ENCODE data around the gene GRPR.

Gene GRPR

GRCh38 chrX:16101581-16101980 lies 21.8 kb upstream of the GRPR start:
- H3K4me1 ChIP-seq (ENCODE audit: control insufficient read depth in 1 of 2, insufficient read depth in 2 of 2, low read length in 2 of 2): no peaks in the 10 kb centered on the region
- peaks cover 0 to 3% of the 10 kb centered on the region in 2 donors for H3K9me3 ChIP-seq (ENCODE audit: control insufficient read depth in 1 of 2, low read length in 2 of 2)
- H3K27ac ChIP-seq (ENCODE audit: low read depth, low read length): no peak overlapping the region

DNA sequence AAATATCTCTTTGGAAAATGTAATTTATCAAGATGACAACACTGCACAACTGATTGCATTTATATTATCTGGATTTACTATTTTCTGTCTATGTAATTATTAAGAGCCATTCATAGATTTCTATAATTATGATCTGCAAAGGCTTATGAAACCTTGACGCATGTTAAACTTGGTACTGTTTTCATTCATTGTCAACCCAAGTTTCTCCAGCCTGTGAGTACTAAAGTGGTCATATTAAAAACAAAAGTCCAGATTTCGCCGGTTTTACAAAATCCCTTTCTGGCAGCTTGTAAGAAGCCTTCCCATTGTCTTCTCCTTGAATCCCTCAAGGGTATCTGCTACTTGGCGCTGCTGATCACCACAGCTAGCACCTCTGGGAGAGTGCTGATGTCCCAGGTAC lies 19.7 kb upstream of the GRPR start:
- Histone ChIP-seq H3K27ac (ENCODE audit: low read depth, low read length) (no peak overlapping the region), H3K36me3 (ENCODE audit: control insufficient read depth in 1 of 2, insufficient read depth in 2 of 2, low read length in 2 of 2) (no peaks in the 10 kb centered on the region), H3K4me1 (ENCODE audit: control insufficient read depth in 1 of 2, insufficient read depth in 2 of 2, low read length in 2 of 2) (no peaks in the 10 kb centered on the region), H3K4me3 (ENCODE audit: low read depth in 1 of 2, low read length in 2 of 2) (no peak overlapping the region), H3K27me3 (ENCODE audit: control insufficient read depth in 1 of 2, insufficient read depth in 2 of 2, low read length in 2 of 2) (no peaks in the 10 kb centered on the region), H3K9ac (ENCODE audit: low read depth in 1 of 2, low read length in 2 of 2) (no peak overlapping the region), H3K9me3 (ENCODE audit: control insufficient read depth in 1 of 2, low read length in 2 of 2) (peaks cover 0 to 3% of the 10 kb centered on the region in 2 donors)

More at GRCh38 chrX:16101581-16101980, 21.8 kb upstream of the GRPR start:
- no peaks in the 10 kb centered on the region for H3K27me3 ChIP-seq (ENCODE audit: control insufficient read depth in 1 of 2, insufficient read depth in 2 of 2, low read length in 2 of 2)
- H3K36me3 ChIP-seq (ENCODE audit: control insufficient read depth in 1 of 2, insufficient read depth in 2 of 2, low read length in 2 of 2): no peaks in the 10 kb centered on the region
- no peak overlapping the region for H3K9ac ChIP-seq (ENCODE audit: low read depth in 1 of 2, low read length in 2 of 2)
- no peak overlapping the region for H3K4me3 ChIP-seq (ENCODE audit: low read depth in 1 of 2, low read length in 2 of 2)

GRCh38 chrX:16112428-16112827 lies 10.9 kb upstream of the GRPR start:
- Histone ChIP-seq H3K27ac (ENCODE audit: low read depth, low read length) (no peak overlapping the region), H3K9me3 (ENCODE audit: control insufficient read depth in 1 of 2, low read length in 2 of 2) (no peaks in the 10 kb centered on the region), H3K36me3 (ENCODE audit: control insufficient read depth in 1 of 2, insufficient read depth in 2 of 2, low read length in 2 of 2) (no peaks in the 10 kb centered on the region), H3K4me3 (ENCODE audit: low read depth in 1 of 2, low read length in 2 of 2) (no peak overlapping the region), H3K4me1 (ENCODE audit: control insufficient read depth in 1 of 2, insufficient read depth in 2 of 2, low read length in 2 of 2) (peaks cover 4 to 10% of the 10 kb centered on the region in 2 donors), H3K9ac (ENCODE audit: low read depth in 1 of 2, low read length in 2 of 2) (no peak overlapping the region), H3K27me3 (ENCODE audit: control insufficient read depth in 1 of 2, insufficient read depth in 2 of 2, low read length in 2 of 2) (no peaks in the 10 kb centered on the region)

- Histone ChIP-seq H3K4me3 (ENCODE audit: low read depth in 1 of 2, low read length in 2 of 2) (no peak overlapping the region), H3K36me3 (ENCODE audit: control insufficient read depth in 1 of 2, insufficient read depth in 2 of 2, low read length in 2 of 2) (no peaks in the 10 kb centered on the region), H3K27me3 (ENCODE audit: control insufficient read depth in 1 of 2, insufficient read depth in 2 of 2, low read length in 2 of 2) (no peaks in the 10 kb centered on the region), H3K9me3 (ENCODE audit: control insufficient read depth in 1 of 2, low read length in 2 of 2) (no peaks in the 10 kb centered on the region), H3K9ac (ENCODE audit: low read depth in 1 of 2, low read length in 2 of 2) (no peak overlapping the region), H3K4me1 (ENCODE audit: control insufficient read depth in 1 of 2, insufficient read depth in 2 of 2, low read length in 2 of 2) (peaks cover 4 to 10% of the 10 kb centered on the region in 2 donors), H3K27ac (ENCODE audit: low read depth, low read length) (no peak overlapping the region)
These were observed 9.3 kb upstream of the GRPR start for GRCh38 chrX:16113978-16114565.

DNA sequence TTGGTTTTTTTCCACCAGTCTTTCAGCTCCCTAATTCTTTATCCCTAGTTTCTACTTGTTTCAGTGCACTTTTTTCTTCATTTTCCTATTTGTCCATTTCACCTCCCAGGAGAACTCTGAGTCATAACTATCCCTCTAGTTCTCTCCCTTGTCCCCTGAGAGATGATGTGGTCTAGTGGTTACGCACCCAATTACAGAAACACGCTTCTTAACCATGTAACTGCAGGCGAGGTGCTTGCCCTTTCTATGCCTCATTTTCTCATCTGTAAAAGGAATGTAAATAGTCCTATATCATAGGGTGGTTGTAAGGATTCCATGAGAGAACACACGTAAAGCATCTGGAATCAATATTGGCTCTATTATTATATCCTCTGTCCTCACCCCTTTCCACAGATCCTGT lies 8.8 kb upstream of the GRPR start:
- Histone ChIP-seq H3K4me1 (ENCODE audit: control insufficient read depth in 1 of 2, insufficient read depth in 2 of 2, low read length in 2 of 2) (peaks cover 4 to 10% of the 10 kb centered on the region in 2 donors), H3K9me3 (ENCODE audit: control insufficient read depth in 1 of 2, low read length in 2 of 2) (no peaks in the 10 kb centered on the region), H3K27me3 (ENCODE audit: control insufficient read depth in 1 of 2, insufficient read depth in 2 of 2, low read length in 2 of 2) (no peaks in the 10 kb centered on the region), H3K9ac (ENCODE audit: low read depth in 1 of 2, low read length in 2 of 2) (no peak overlapping the region), H3K4me3 (ENCODE audit: low read depth in 1 of 2, low read length in 2 of 2) (no peak overlapping the region), H3K27ac (ENCODE audit: low read depth, low read length) (no peak overlapping the region), H3K36me3 (ENCODE audit: control insufficient read depth in 1 of 2, insufficient read depth in 2 of 2, low read length in 2 of 2) (no peaks in the 10 kb centered on the region)

- H3K9ac ChIP-seq (ENCODE audit: low read depth in 1 of 2, low read length in 2 of 2): no peak overlapping the region
- no peaks in the 10 kb centered on the region for H3K36me3 ChIP-seq (ENCODE audit: control insufficient read depth in 1 of 2, insufficient read depth in 2 of 2, low read length in 2 of 2)
- H3K4me3 ChIP-seq (ENCODE audit: low read depth in 1 of 2, low read length in 2 of 2): no peak overlapping the region
- peaks cover 2 to 9% of the 10 kb centered on the region in 2 donors for H3K4me1 ChIP-seq (ENCODE audit: control insufficient read depth in 1 of 2, insufficient read depth in 2 of 2, low read length in 2 of 2)
- H3K9me3 ChIP-seq (ENCODE audit: control insufficient read depth in 1 of 2, low read length in 2 of 2): no peaks in the 10 kb centered on the region
- no peaks in the 10 kb centered on the region for H3K27me3 ChIP-seq (ENCODE audit: control insufficient read depth in 1 of 2, insufficient read depth in 2 of 2, low read length in 2 of 2)
- no peak overlapping the region for H3K27ac ChIP-seq (ENCODE audit: low read depth, low read length)
These were observed 3.8 kb upstream of the GRPR start for GRCh38 chrX:16119353-16120220.

GRCh38 chrX:16120431-16120830 lies 2.9 kb upstream of the GRPR start:
- Histone ChIP-seq H3K27ac (ENCODE audit: low read depth, low read length) (no peak overlapping the region), H3K27me3 (ENCODE audit: control insufficient read depth in 1 of 2, insufficient read depth in 2 of 2, low read length in 2 of 2) (no peaks in the 10 kb centered on the region), H3K9ac (ENCODE audit: low read depth in 1 of 2, low read length in 2 of 2) (no peak overlapping the region), H3K9me3 (ENCODE audit: control insufficient read depth in 1 of 2, low read length in 2 of 2) (no peaks in the 10 kb centered on the region), H3K4me1 (ENCODE audit: control insufficient read depth in 1 of 2, insufficient read depth in 2 of 2, low read length in 2 of 2) (peaks cover 0 to under 1% of the 10 kb centered on the region in 2 donors), H3K36me3 (ENCODE audit: control insufficient read depth in 1 of 2, insufficient read depth in 2 of 2, low read length in 2 of 2) (no peaks in the 10 kb centered on the region), H3K4me3 (ENCODE audit: low read depth in 1 of 2, low read length in 2 of 2) (no peak overlapping the region)

DNA sequence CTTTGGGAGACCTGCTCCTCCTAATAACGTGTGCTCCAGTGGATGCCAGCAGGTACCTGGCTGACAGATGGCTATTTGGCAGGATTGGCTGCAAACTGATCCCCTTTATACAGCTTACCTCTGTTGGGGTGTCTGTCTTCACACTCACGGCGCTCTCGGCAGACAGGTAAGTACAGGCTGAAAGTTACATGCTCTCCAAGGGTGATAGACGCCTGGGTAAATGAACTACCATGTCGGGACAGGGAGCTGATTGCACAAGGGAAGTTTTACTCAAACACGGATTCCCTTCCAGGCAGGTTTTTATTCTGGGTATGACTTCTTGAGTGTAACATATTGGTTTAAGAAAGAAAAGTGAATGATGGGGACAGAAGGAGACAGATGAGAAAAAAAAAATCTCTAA lies 836 bp downstream of the GRPR start:
- H3K9ac ChIP-seq (ENCODE audit: low read depth in 1 of 2, low read length in 2 of 2): no peak overlapping the region
- H3K27me3 ChIP-seq (ENCODE audit: control insufficient read depth in 1 of 2, insufficient read depth in 2 of 2, low read length in 2 of 2): no peaks in the 10 kb centered on the region
- H3K27ac ChIP-seq (ENCODE audit: low read depth, low read length): no peak overlapping the region
- no peak overlapping the region for H3K4me3 ChIP-seq (ENCODE audit: low read depth in 1 of 2, low read length in 2 of 2)
- no peaks in the 10 kb centered on the region for H3K4me1 ChIP-seq (ENCODE audit: control insufficient read depth in 1 of 2, insufficient read depth in 2 of 2, low read length in 2 of 2)
- H3K36me3 ChIP-seq (ENCODE audit: control insufficient read depth in 1 of 2, insufficient read depth in 2 of 2, low read length in 2 of 2): no peaks in the 10 kb centered on the region
- H3K9me3 ChIP-seq (ENCODE audit: control insufficient read depth in 1 of 2, low read length in 2 of 2): no peaks in the 10 kb centered on the region

DNA sequence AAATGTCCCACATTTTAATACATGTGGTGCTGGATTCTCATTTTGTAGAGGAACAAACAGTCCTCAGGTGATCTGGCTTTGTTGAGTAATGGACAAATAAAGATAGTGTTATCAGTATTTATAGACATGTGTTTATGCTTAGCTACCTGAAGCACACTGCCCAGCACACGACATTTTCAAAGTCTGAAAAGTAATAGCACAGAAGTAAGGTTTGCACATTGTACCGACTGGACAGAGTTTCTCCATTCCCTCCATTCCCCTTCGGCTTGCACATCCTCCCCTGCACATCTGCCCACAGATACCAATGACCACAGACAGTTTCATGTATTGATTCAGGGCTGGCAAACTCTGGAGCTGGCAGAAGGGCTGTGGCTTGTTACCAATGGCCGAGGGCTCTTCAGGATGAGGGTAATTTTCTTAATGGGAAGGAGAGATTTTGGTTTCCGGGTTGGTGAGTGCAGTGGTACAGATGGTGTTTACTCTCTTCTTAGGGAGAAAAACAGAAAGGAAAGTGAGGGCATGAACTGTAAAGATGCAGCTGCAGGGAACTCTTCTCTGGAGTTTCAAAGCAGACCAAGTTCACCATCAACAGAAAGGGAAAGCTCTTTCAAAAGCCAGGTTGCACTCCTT lies 2.3 kb downstream of the GRPR start:
- Histone ChIP-seq H3K36me3 (ENCODE audit: control insufficient read depth in 1 of 2, insufficient read depth in 2 of 2, low read length in 2 of 2) (no peaks in the 10 kb centered on the region), H3K27me3 (ENCODE audit: control insufficient read depth in 1 of 2, insufficient read depth in 2 of 2, low read length in 2 of 2) (no peaks in the 10 kb centered on the region), H3K4me1 (ENCODE audit: control insufficient read depth in 1 of 2, insufficient read depth in 2 of 2, low read length in 2 of 2) (no peaks in the 10 kb centered on the region), H3K9ac (ENCODE audit: low read depth in 1 of 2, low read length in 2 of 2) (no peak overlapping the region), H3K4me3 (ENCODE audit: low read depth in 1 of 2, low read length in 2 of 2) (no peak overlapping the region), H3K9me3 (ENCODE audit: control insufficient read depth in 1 of 2, low read length in 2 of 2) (no peaks in the 10 kb centered on the region), H3K27ac (ENCODE audit: low read depth, low read length) (no peak overlapping the region)

DNA sequence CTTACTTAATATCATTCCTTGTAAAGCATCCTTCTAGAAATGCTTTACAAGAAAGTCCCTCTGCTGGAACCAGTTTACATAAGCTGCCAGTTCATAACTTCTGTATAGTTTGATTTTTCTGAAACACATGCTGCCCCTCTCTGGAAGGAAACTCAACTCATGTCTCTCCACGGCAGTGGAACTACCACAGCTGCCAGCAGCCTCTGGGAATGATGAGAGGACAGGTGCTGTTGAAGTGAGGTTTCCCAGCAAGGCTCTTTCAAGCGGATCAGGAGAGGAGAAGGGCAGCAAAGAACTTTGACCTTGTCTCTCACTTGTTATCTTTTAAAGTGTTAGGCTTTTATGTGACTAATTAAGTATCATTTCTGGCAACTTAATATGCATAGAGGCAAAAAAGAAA lies 7.3 kb downstream of the GRPR start:
- no peaks in the 10 kb centered on the region for H3K27me3 ChIP-seq (ENCODE audit: control insufficient read depth in 1 of 2, insufficient read depth in 2 of 2, low read length in 2 of 2)

More for the DNA sequence above, 7.3 kb downstream of the GRPR start:
- no peaks in the 10 kb centered on the region for H3K9me3 ChIP-seq (ENCODE audit: control insufficient read depth in 1 of 2, low read length in 2 of 2)
- H3K4me1 ChIP-seq (ENCODE audit: control insufficient read depth in 1 of 2, insufficient read depth in 2 of 2, low read length in 2 of 2): no peaks in the 10 kb centered on the region
- H3K36me3 ChIP-seq (ENCODE audit: control insufficient read depth in 1 of 2, insufficient read depth in 2 of 2, low read length in 2 of 2): no peaks in the 10 kb centered on the region
- no peak overlapping the region for H3K9ac ChIP-seq (ENCODE audit: low read depth in 1 of 2, low read length in 2 of 2)
- H3K4me3 ChIP-seq (ENCODE audit: low read depth in 1 of 2, low read length in 2 of 2): no peak overlapping the region
- no peak overlapping the region for H3K27ac ChIP-seq (ENCODE audit: low read depth, low read length)
